CD4-positive, alpha-beta T cell treated with Interleukin-10 for 1 hour (primary cell): ENCODE data around the gene HHIPL2.
"Not testable (repeated sequence)": the region's sequence is repeated elsewhere in the genome, so short reads cannot be mapped to it uniquely, and the experiment has no call there.

Experiments used
- DNase-seq: peaks from one replicate; pipeline ENCODE4 v3.0.0-alpha.2; 2020

HHIPL2 gene

DNA sequence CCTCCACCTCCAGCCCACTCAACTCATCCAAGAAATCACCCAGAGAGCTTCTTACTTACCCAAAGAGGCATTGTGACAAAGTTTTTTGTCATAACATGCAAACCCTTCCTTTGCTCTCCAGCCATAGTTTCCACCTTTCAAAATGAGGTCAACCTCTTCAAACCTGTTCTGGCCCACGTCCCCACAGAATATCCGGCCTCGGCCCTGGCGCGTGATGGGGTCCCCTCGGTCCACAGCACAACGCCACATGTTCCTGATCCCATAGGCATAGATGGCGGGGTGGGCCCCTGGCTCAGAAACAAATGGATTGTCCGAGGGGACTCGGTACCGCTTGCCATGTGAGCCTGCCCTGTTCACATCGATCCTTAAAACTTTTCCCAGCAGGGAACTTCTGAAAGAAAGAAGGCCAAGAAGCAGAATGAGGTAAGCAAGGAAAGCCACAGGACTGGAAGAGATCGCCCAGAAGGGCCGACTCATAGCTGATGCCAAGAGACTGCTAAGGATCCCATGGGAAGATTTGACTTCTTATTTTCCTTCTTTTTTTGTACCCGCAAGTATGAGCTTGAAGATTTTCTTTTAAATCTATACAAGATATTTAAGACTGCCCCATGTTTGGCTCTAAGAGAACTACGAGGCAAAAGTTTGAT is 7.8 kb downstream of the HHIPL2 start:
- DNase-seq: no peak

DNA sequence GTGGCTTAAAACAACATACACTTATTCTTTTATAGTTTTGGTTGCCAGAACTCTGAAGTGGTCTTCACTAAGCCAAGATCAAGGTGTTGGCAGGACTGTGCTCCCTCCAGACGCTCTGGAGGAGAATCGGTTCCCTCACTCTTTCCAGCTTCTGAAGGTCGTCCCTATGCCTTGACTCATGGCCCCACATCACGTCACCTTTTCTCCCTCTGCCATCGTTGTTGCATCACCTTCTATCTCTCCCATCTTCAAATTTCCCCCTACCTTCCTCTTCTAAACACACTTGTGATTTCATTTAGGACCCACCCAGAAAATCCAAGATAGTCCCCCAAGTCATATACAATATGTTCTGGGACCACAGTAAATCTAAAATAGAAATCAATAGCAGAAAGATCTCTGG is 12.4 kb downstream of the HHIPL2 start:
- DNase-seq: no peak

GRCh38 chr1:222530852-222531251 is 17.1 kb downstream of the HHIPL2 start:
- DNase-seq: no peak

GRCh38 chr1:222529916-222530315 is 18.0 kb downstream of the HHIPL2 start:
- DNase-seq: no peak

DNA sequence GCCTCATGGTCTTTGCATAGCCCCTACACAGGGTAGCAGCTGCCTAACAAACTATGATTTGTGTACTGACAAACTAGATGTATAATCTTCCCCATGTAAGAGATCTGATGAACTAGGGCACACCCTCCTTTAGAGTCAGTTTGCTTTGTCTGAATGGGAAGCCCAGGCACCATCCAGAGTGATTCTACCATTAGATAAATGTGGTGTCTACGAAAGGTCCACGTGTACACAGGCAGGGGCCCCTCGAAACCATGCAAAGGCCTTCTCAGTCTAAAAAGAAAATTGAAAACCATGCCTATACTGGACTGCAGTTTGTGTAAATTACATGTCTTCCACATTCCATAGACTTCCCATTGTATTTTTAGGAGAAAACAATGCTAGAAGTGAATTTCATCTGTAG is 18.7 kb downstream of the HHIPL2 start:
- no peak for DNase-seq

- no peak for DNase-seq
Observed at GRCh38 chr1:222525951-222526350, 22.0 kb downstream of the HHIPL2 start.

DNA sequence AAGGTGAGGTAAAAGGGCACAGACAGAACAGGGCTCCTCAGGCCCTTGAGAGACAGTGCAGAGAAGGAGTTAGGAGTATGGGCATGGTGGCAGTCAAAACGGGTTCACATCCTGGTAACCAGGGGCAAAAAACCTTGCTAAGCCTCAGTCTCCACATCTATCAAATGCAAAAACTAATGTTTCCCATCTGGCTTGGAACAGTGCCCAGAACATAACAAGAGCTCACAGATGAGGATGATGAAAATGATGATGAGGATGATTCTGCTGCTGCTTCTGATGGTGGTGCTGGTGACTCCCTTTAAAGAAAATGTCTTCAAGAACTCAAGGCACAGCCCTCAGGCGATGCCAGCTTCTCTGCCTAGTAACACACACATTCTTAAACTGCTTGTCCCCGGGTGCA is 24.1 kb downstream of the HHIPL2 start:
- DNase-seq: no peak

- DNase-seq: no peak
Observed at GRCh38 chr1:222522105-222522915, 25.6 kb downstream of the HHIPL2 start.

GRCh38 chr1:222521299-222522104 is 26.4 kb downstream of the HHIPL2 start:
- no peak for DNase-seq

DNA sequence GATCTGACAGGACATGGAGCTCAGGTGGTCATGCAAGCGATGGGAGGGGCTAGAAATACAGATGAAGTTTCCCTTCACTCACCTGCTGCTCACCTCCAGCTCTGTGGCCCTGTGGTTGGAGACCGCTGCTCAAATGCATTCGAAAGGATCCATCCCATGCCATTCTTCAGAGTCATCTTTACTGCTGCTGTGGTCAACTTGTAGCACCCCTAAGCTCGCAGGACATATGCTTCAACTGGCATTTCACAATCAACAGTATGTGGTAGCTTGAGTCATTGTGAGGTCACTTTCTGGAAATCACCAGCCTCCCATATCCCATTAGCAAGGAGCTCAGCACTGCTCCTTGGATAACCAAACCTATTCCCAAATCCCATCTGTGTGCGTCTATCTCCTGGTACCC is 58.4 kb downstream of the HHIPL2 start:
- DNase-seq: not testable (repeated sequence)

GRCh38 chr1:222487774-222488173 is 60.1 kb downstream of the HHIPL2 start:
- not testable (repeated sequence) for DNase-seq

- not testable (repeated sequence) for DNase-seq
Observed at GRCh38 chr1:222484005-222484404, 63.9 kb downstream of the HHIPL2 start.

- DNase-seq: not testable (repeated sequence)
Observed at GRCh38 chr1:222479567-222479966, 68.3 kb downstream of the HHIPL2 start.

DNA sequence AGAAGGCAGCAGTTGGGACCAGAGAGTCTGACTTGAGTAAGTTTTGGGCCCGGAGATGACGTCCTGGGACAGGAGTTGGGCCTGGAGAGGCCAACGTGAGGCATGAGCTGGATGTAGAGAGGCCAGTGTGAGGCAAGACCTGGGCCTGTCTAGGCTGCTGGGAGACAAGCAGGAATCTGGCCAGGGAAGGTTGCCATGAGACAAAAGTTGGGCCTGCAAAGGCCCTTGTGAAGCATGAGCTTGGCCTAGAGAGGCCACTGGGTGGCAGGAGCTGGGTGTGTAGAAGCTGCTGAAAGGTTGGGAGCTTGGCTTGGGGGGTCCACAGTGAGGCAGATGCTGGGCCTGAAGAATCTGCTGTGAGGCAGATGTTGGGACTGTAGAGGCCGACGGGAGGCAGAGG is 71.5 kb downstream of the HHIPL2 start:
- DNase-seq: not testable (repeated sequence)

DNA sequence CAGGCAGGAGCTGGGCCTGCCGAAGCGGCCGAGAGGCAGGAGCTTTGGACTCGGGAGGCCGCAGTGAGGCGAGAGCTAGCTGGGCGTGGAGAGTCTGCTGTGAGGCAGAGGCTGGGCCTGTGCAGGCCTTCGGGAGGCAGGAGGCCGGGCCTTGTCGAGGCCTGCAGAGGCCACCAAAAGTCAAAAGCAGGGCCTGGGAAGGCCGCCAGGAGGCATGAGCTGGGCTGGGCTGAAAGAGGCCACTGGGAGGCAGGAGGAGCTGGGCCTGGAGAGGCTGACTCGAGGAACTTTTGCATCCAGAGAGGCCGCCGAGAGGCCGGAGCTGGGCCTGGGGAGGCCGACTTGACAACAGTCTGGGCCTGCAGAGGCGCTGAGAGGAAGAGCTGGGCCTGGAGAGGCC is 74.2 kb downstream of the HHIPL2 start:
- not testable (repeated sequence) for DNase-seq

DNA sequence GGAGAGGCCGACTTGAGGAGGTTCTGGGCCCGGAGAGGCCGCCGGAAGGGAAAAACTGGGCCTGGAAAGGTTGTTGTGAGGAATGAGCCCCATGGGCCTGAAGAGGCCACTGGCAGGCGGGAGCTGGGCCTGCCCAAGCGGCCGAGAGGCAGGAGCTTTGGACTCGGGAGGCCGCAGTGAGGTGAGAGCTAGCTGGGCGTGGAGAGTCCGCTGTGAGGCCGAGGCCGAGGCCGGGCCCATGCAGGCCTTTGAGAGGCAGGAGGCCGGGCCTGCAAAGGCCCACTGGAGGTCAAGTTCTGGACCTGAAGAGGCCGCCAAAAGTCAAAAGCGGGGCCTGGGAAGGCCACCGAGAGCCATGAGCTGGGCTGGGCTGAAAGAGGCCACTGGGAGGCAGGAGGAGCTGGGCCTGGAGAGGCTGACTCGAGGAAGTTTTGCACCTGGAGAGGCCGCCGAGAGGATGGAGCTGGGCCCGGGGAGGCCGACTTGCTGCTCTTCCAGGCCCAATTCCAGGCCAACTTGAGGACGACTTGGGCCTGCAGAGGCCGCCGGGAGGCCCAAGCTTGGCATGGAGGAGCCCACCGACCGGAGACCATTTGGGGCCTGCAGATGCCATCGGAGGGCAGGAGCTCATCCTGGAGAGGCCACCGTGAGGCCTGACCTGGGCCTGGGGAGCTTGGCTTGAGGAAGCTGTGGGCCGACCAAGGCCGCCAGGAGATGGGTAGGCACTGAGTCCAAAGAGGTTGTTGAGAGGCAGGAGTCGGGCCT is 74.9 kb downstream of the HHIPL2 start:
- DNase-seq: not testable (repeated sequence)
